Type B pancreatic cell (in vitro differentiated cells): ENCODE data around the gene DUS3L. TPM values are rescaled to one million over a fixed set of nuclear protein-coding genes. Genes with fewer than 3 reads are reported as not detected.

ENCODE experiments used
- DNase-seq: peaks from one replicate; pipeline ENCODE4 v3.0.0; 2021; ENCODE audit warnings: mixed read lengths; ENCODE audit not compliant: unreplicated experiment; ENCODE audit errors: extremely low spot score
- H3K27ac Mint-ChIP-seq: 2 replicates; pipeline ENCODE4 v1.8.0; 2021; ENCODE audit warnings: mild to moderate bottlenecking, mixed read lengths
- H3K27me3 Mint-ChIP-seq: 2 replicates; pipeline ENCODE4 v1.8.0; 2021; ENCODE audit warnings: mixed read lengths
- H3K36me3 Mint-ChIP-seq: 2 replicates; pipeline ENCODE4 v1.8.0; 2021; ENCODE audit warnings: mixed read lengths
- H3K4me1 Mint-ChIP-seq: one replicate; pipeline ENCODE4 v1.8.0; 2021; ENCODE audit warnings: mixed read lengths; ENCODE audit not compliant: unreplicated experiment
- H3K4me3 Mint-ChIP-seq: 2 replicates; pipeline ENCODE4 v1.8.0; 2021; ENCODE audit warnings: mild to moderate bottlenecking, mixed read lengths
- H3K9me3 Mint-ChIP-seq: 2 replicates; pipeline ENCODE4 v1.8.0; 2021; ENCODE audit warnings: mixed read lengths
- CTCF ChIP-seq: fragments of 200-600 bp; sonication (generic); conservative IDR thresholded peaks from 2 replicates; pipeline ENCODE4 v1.5.0; 2021; ENCODE audit warnings: antibody characterized with exemption, mild to moderate bottlenecking
- total RNA-seq: library from RNA; stranded (reverse); gene quantifications from 2 replicates; pipeline ENCODE4 v1.2.1, GENCODE V29; 2021; ENCODE audit warnings: low replicate concordance

Gene DUS3L
- total RNA-seq, 1 donor from 2014 or later: 38.6 TPM

- DNase-seq: no peak
- no peak for TF ChIP-seq CTCF
- H3K9me3 Mint-ChIP-seq: no peaks in the 10 kb centered on the region
- peaks cover 10% of the 10 kb centered on the region for H3K4me1 Mint-ChIP-seq
- H3K27me3 Mint-ChIP-seq: peaks cover 9% of the 10 kb centered on the region
- H3K27ac Mint-ChIP-seq: no peak overlapping the region
- no peaks in the 10 kb centered on the region for H3K36me3 Mint-ChIP-seq
- no peak overlapping the region for H3K4me3 Mint-ChIP-seq
Measured at GRCh38 chr19:5800361-5801270, 9.7 kb upstream of the DUS3L start.

- Mint-ChIP-seq H3K9me3 (no peaks in the 10 kb centered on the region), H3K36me3 (no peaks in the 10 kb centered on the region), H3K4me3 (no peak overlapping the region), H3K27me3 (peaks cover 9% of the 10 kb centered on the region), H3K4me1 (peaks cover 10% of the 10 kb centered on the region), H3K27ac (no peak overlapping the region)
- DNase-seq: no peak
- no peak for TF ChIP-seq CTCF
Measured at GRCh38 chr19:5799247-5800241, 8.6 kb upstream of the DUS3L start.

- Mint-ChIP-seq H3K27ac (no peak overlapping the region), H3K4me3 (no peak overlapping the region), H3K27me3 (peaks cover 3% of the 10 kb centered on the region), H3K9me3 (no peaks in the 10 kb centered on the region), H3K36me3 (no peaks in the 10 kb centered on the region), H3K4me1 (peaks cover 10% of the 10 kb centered on the region)
- no peak for DNase-seq
- TF ChIP-seq CTCF: no peak
Measured at GRCh38 chr19:5798244-5798643, 7.3 kb upstream of the DUS3L start.

- H3K9me3 Mint-ChIP-seq: peaks cover 5% of the 10 kb centered on the region
- H3K4me1 Mint-ChIP-seq: peaks cover 6% of the 10 kb centered on the region
- DNase-seq: no peak
- no peak overlapping the region for H3K4me3 Mint-ChIP-seq
- no peaks in the 10 kb centered on the region for H3K27me3 Mint-ChIP-seq
- TF ChIP-seq CTCF: no peak
- H3K27ac Mint-ChIP-seq: no peak overlapping the region
- H3K36me3 Mint-ChIP-seq: peaks cover 7% of the 10 kb centered on the region
Measured at GRCh38 chr19:5795382-5795919, 4.5 kb upstream of the DUS3L start.

GRCh38 chr19:5793188-5793587 lies 2.2 kb upstream of the DUS3L start:
- H3K36me3 Mint-ChIP-seq: peaks cover 11% of the 10 kb centered on the region
- H3K27me3 Mint-ChIP-seq: no peaks in the 10 kb centered on the region
- no peak for TF ChIP-seq CTCF
- peaks cover 5% of the 10 kb centered on the region for H3K9me3 Mint-ChIP-seq
- no peak overlapping the region for H3K27ac Mint-ChIP-seq
- no peak overlapping the region for H3K4me3 Mint-ChIP-seq
- no peak for DNase-seq
- peaks cover 10% of the 10 kb centered on the region for H3K4me1 Mint-ChIP-seq
